Effector memory CD8-positive, alpha-beta T cell (primary cell): ENCODE results near the gene ZMYND8.
A peak's percentile ranks its signal among the peaks of the same experiment; 100 is the strongest.

Experiments
- ATAC-seq: fragments of 150-1000 bp; cut with Tn5 transposase; replicated peaks from 2 replicates; pipeline ENCODE4 v1.10.0; 2021; ENCODE audit warnings: mild to moderate bottlenecking, moderate library complexity
- DNase-seq, 3 experiments: peaks; one replicate each; pipeline ENCODE4 v3.0.0; 2021
- H3K27ac Mint-ChIP-seq, 2 donors: one replicate each; pipeline ENCODE4 v1.8.0; 2022; ENCODE audit warnings: mild to moderate bottlenecking in 2 of 2, mixed read lengths in 2 of 2, moderate library complexity in 2 of 2
- H3K27me3 Mint-ChIP-seq, 2 donors: one replicate each; pipeline ENCODE4 v1.8.0; 2022; ENCODE audit warnings: mixed read lengths in 2 of 2
- H3K36me3 Mint-ChIP-seq: one replicate; pipeline ENCODE4 v1.8.0; 2022; ENCODE audit warnings: mild to moderate bottlenecking, moderate library complexity, mixed read lengths; ENCODE audit not compliant: insufficient read depth
- H3K4me1 Mint-ChIP-seq, 2 donors: one replicate each; pipeline ENCODE4 v1.8.0; 2022; ENCODE audit warnings: low read depth in 2 of 2, mixed read lengths in 2 of 2
- H3K4me3 Mint-ChIP-seq, 2 donors: one replicate each; pipeline ENCODE4 v1.8.0; 2022; ENCODE audit warnings: mild to moderate bottlenecking in 2 of 2, mixed read lengths in 2 of 2, moderate library complexity in 2 of 2
- H3K9me3 Mint-ChIP-seq, 2 donors: one replicate each; pipeline ENCODE4 v1.8.0; 2022; ENCODE audit warnings: mixed read lengths in 2 of 2

The ZMYND8 gene

GRCh38 chr20:47354464-47354713 lies 2.1 kb downstream of the ZMYND8 start:
- no peak for DNase-seq

GRCh38 chr20:47353692-47354463 lies 2.6 kb downstream of the ZMYND8 start:
- Mint-ChIP-seq H3K27ac (peak overlapping the region; percentile 96 to 99), H3K36me3 (peaks cover 18% of the 10 kb centered on the region), H3K4me3 (peak overlapping the region; percentile 89 to 92), H3K9me3 (no peaks in the 10 kb centered on the region), H3K4me1 (peaks cover 38 to 52% of the 10 kb centered on the region in 2 donors), H3K27me3 (no peaks in the 10 kb centered on the region)
- DNase-seq = no peak
- no peak for ATAC-seq

More at GRCh38 chr20:47354464-47354713, 2.1 kb downstream of the ZMYND8 start:
- H3K4me3 Mint-ChIP-seq = peak overlapping the region; percentile 89 to 92
- H3K36me3 Mint-ChIP-seq = peaks cover 18% of the 10 kb centered on the region
- H3K9me3 Mint-ChIP-seq = no peaks in the 10 kb centered on the region
- no peak for ATAC-seq
- H3K27me3 Mint-ChIP-seq = no peaks in the 10 kb centered on the region
- peaks cover 38 to 52% of the 10 kb centered on the region in 2 donors for H3K4me1 Mint-ChIP-seq
- H3K27ac Mint-ChIP-seq = peak overlapping the region; percentile 96 to 99

GRCh38 chr20:47353239-47353691 lies 3.2 kb downstream of the ZMYND8 start:
- Mint-ChIP-seq H3K9me3 (no peaks in the 10 kb centered on the region), H3K36me3 (peaks cover 18% of the 10 kb centered on the region), H3K27ac (peak overlapping the region; percentile 10 to 28), H3K27me3 (no peaks in the 10 kb centered on the region), H3K4me1 (peaks cover 38 to 51% of the 10 kb centered on the region in 2 donors), H3K4me3 (peak overlapping the region; percentile 89 to 92)
- ATAC-seq (no peak), DNase-seq (no peak)

- Mint-ChIP-seq H3K4me1 (peaks cover 36 to 47% of the 10 kb centered on the region in 2 donors), H3K27me3 (no peaks in the 10 kb centered on the region), H3K27ac (peak overlapping the region; percentile 10 to 28), H3K36me3 (peaks cover 22% of the 10 kb centered on the region), H3K9me3 (no peaks in the 10 kb centered on the region), H3K4me3 (peak overlapping the region in 1 of 2 donors; percentile 89)
- DNase-seq (no peak), ATAC-seq (no peak)
Observed at GRCh38 chr20:47352332-47353238, 3.9 kb downstream of the ZMYND8 start.

DNA sequence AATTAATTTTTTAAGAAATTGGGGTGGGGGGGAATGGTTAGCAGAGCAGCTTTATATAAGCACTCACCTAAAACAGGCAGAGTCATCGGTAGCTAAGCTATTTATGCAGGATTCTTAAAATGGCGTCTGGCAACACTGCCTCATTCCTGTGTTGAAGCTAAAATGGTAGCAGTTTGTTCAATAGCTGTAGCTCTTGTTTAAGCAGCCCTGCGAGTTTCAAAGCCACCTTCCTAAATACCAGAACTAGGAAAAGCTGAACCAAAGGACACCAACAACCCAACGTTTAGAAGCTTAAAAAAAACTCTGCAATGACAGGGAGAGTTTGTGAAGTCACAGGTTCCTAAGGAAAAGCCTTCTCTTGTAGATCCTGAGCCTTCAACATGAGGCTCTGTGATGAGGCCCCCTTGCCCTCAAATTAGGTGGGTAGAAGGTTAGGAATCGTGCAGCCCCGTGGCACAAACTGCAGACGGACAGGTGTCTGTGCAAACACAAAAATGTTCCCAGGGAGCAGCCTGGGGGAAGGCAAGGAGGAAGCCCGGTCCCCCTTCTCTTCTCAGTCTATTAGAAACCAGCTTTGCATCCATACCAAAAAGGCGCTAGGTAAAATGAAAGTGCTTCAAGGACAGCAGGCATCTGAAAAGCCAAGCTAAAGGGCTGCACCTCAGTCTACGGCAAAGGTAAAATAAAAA lies 4.7 kb downstream of the ZMYND8 start:
- H3K27me3 Mint-ChIP-seq = no peaks in the 10 kb centered on the region

DNA sequence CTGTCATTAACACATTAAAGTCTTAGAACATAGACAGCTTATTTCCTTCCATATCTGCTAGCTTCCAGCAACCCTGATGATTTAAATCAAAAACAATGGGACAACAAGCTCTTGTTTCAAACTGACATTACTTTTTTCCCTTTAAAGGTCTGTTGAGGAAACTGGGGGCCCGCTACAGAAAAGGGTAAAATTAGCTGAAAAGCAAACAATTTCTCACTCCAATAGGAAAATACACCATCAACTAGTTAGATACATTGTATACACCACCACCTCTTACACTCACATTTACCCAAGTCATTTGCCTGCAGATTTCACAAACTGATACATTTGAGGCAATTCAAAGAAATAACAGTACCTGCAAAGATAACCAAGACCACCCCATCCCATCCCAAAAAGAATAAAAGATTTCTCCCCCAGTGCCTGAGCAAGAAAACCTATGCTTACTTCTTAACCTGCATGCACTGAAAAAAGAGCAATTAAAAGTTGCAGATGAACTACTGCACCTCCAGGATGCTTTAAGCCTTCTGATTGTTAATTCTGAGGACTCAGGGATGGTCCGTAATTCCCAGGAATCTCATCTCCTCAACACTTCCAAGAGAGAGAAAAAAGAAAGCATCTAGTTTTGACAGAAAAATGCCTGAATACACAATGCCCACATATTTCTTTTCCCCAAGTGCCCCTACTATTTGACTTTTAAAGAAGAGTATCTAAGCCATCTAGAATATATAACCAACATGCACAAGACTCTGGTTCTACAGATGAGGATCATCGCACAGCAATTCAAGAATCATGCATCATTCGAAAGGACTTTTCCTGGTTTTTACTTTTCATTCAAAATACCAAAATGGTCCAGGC lies 5.6 kb downstream of the ZMYND8 start:
- Mint-ChIP-seq H3K4me3 (no peak overlapping the region), H3K27ac (no peak overlapping the region), H3K4me1 (peaks cover 26 to 46% of the 10 kb centered on the region in 2 donors), H3K27me3 (no peaks in the 10 kb centered on the region), H3K36me3 (peaks cover 22% of the 10 kb centered on the region), H3K9me3 (no peaks in the 10 kb centered on the region)
- DNase-seq = no peak
- no peak for ATAC-seq

More for the DNA sequence above, 4.7 kb downstream of the ZMYND8 start:
- H3K4me1 Mint-ChIP-seq = peaks cover 33 to 45% of the 10 kb centered on the region in 2 donors
- H3K4me3 Mint-ChIP-seq = peak overlapping the region in 1 of 2 donors; percentile 89
- H3K27ac Mint-ChIP-seq = no peak overlapping the region
- peaks cover 26% of the 10 kb centered on the region for H3K36me3 Mint-ChIP-seq
- ATAC-seq (no peak), DNase-seq (no peak)
- H3K9me3 Mint-ChIP-seq = no peaks in the 10 kb centered on the region

DNA sequence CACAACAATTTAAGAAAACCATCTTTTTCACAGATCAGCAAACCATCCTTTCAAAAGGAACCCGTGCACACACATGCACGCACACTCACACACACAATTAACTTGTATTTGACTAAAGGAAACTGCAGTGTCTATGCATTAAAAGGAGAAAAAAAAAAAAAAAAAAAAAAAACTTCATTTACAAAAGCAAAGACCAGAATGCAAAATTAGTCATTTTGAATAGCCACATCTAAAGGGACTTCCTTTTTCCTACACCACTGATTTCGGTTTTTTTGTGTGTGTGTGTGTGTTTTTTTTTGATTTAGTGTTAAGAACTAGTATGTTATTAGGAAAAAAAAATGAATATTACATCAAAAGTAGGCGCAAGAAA lies 6.3 kb downstream of the ZMYND8 start:
- no peak overlapping the region for H3K27ac Mint-ChIP-seq
- H3K4me1 Mint-ChIP-seq = peaks cover 20 to 41% of the 10 kb centered on the region in 2 donors
- DNase-seq = no peak
- H3K4me3 Mint-ChIP-seq = no peak overlapping the region
- H3K9me3 Mint-ChIP-seq = no peaks in the 10 kb centered on the region
- H3K36me3 Mint-ChIP-seq = peaks cover 25% of the 10 kb centered on the region
- peak; percentile 57 for ATAC-seq
- H3K27me3 Mint-ChIP-seq = no peaks in the 10 kb centered on the region

DNA sequence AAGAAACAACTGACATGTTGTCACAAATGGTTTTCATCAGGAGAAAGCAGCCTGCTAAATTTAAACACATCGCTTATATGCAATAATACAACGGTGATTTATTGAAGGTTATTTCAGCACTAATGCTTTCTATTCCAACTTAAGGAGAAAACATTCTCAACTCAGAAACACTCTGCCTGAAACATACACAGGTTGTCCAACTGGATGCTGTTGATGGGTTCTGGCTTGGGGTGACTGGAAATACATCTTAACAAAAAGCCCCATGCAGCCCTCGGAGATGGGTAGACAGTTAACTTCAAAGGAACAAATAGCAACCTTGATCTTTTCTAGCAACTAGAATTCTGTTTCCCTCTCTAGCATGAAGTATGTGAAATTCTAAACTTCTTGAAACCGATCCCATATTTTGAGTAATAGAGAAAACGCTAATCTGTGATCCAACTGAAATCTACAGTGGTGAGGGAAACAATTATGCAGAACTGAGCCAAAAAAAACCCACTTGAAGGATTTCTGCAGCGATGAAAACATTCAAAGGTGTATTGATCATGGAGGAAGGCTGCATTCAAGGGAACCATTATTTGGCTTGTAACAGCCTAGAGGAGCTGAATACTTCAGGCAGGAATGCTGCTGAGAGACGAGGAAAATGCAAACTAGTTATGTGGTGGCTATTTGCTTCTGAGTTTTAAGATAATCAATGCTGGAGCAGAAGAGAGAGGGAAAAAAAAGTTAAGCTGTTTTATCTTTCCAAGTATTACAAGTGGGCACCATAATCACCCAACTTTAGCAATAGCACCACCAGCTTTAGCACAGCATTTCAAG lies 6.9 kb downstream of the ZMYND8 start:
- no peak for ATAC-seq
- Mint-ChIP-seq H3K27ac (no peak overlapping the region), H3K27me3 (no peaks in the 10 kb centered on the region), H3K9me3 (no peaks in the 10 kb centered on the region), H3K4me3 (no peak overlapping the region), H3K4me1 (peaks cover 16 to 37% of the 10 kb centered on the region in 2 donors), H3K36me3 (peaks cover 31% of the 10 kb centered on the region)
- no peak for DNase-seq

DNA sequence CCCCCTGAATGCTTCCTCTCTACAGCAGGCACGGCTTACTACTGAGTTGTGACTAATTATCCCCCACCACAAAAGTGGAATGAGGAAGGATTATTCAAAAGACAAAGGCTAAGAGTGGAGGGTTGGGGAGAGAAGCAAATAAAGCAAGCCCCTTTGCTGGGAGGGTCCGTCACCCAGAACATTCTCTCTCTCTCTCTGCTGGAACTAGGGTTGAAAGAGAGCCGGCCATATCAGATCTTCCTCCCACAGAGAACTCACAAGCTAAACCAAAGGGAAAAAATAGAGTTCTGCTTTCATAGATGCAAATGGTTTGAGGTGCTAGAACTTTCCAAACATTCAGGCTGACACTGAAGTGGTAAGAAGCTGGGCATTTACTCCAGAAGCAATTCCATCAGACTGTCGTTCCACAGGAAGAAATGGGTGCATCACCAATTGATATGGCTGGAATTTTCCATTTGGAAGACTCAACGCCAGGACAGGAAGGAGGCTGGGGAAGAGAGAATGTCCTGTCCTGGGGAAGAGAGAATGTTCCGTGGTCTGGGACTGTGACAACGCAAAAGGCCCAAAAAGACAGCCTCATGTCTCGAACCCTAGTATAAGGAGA lies 7.9 kb downstream of the ZMYND8 start:
- no peak for ATAC-seq
- no peaks in the 10 kb centered on the region for H3K27me3 Mint-ChIP-seq
- no peak for DNase-seq
- H3K4me1 Mint-ChIP-seq = peaks cover 11 to 33% of the 10 kb centered on the region in 2 donors
- no peak overlapping the region for H3K4me3 Mint-ChIP-seq
- no peaks in the 10 kb centered on the region for H3K9me3 Mint-ChIP-seq
- H3K36me3 Mint-ChIP-seq = peaks cover 40% of the 10 kb centered on the region
- no peak overlapping the region for H3K27ac Mint-ChIP-seq

DNA sequence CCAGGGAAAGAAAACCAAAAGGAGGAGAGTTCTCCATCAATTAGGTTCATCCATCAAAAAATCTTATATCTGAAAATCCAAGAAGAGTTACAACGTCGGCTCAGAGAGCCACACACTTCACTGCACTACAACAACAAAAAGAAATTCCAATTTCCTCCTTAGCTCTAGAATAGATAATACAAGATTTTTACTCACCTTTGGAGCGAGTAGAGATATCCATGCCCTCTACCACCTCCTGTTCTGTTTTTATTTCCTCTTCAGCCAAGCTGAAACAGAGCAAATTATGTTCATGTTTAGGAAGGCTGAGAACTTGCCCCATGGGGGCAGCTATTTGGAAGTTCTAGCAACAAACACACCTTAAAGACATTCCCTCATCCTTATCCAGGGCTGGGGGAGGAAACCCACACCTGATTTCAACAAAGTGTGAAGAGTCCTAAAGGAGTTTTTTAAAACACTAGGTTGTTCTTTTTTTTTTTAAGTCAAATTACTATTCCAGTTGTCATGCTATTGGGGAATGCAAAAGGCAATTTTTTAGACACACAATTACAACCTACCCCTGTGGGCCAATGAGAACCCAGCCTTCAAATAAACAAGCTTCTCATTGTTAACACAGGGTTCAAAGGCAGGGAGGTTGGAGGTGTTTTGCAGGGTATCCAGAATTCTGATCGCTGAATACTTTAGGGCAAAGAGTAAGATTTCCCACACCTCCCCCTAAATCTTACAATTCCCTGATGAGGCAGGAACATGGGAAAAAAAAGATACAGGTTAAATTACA lies 8.7 kb downstream of the ZMYND8 start:
- H3K4me1 Mint-ChIP-seq = peaks cover 8 to 28% of the 10 kb centered on the region in 2 donors
- H3K36me3 Mint-ChIP-seq = peaks cover 40% of the 10 kb centered on the region
- H3K9me3 Mint-ChIP-seq = no peaks in the 10 kb centered on the region
- no peak overlapping the region for H3K27ac Mint-ChIP-seq
- no peak overlapping the region for H3K4me3 Mint-ChIP-seq
- DNase-seq = no peak
- no peak for ATAC-seq
- no peaks in the 10 kb centered on the region for H3K27me3 Mint-ChIP-seq

DNA sequence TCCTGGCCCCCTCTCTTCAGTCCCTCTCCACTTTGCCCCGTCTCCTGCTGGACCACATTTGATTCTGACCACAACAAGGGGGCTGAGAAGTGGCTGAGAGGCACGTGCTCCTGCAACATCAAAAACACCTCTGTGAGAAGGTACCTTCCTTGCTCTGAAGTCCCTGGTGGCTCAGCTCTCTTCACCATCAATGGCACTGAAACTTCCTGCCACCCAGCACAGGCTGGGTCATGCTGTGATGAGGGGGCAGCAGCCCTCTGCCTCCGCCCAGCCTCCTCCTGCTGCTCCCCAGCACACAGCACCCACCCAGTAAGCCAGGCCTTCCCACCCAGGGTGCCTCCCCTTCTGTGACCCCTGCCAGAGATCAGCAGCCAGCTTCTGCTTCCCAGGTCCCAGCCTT lies 10.3 kb downstream of the ZMYND8 start:
- no peaks in the 10 kb centered on the region for H3K9me3 Mint-ChIP-seq
- H3K4me3 Mint-ChIP-seq = peak overlapping the region in 1 of 2 donors; percentile 27
- DNase-seq (no peak), ATAC-seq (no peak)
- peaks cover 52% of the 10 kb centered on the region for H3K36me3 Mint-ChIP-seq
- H3K27me3 Mint-ChIP-seq = no peaks in the 10 kb centered on the region
- peaks cover 8 to 20% of the 10 kb centered on the region in 2 donors for H3K4me1 Mint-ChIP-seq
- H3K27ac Mint-ChIP-seq = peak overlapping the region in 1 of 2 donors; percentile 81
